HepG2 (cell line): ENCODE data around the gene MRPS21.

ENCODE experiments used
- ASH2L ChIP-seq: fragments of 300-600, 200-600 bp; sonication (generic); IDR thresholded peaks from 2 replicates; pipeline ENCODE4 v1.7.0; 2017; ENCODE audit warnings: low read depth, mild to moderate bottlenecking, moderate library complexity, mixed read lengths, low read length; ENCODE audit not compliant: insufficient read length
- BCL3 ChIP-seq: sonication (generic); formaldehyde crosslinking; IDR thresholded peaks from 2 replicates; pipeline ENCODE4 v1.5.1; 2020; ENCODE audit warnings: mild to moderate bottlenecking, missing genetic modification reagents, moderate library complexity
- CTCF ChIP-seq: sonication (generic); formaldehyde crosslinking; IDR thresholded peaks from 2 replicates; pipeline ENCODE4 v1.5.0; 2020; ENCODE audit warnings: mild to moderate bottlenecking, missing genetic modification reagents, moderate library complexity
- FOXC1 ChIP-seq: sonication (generic); formaldehyde crosslinking; IDR thresholded peaks from 2 replicates; pipeline ENCODE4 v1.8.0; 2022; ENCODE audit warnings: mild to moderate bottlenecking, missing genetic modification reagents, borderline replicate concordance
- FOXM1 ChIP-seq: sonication (generic); formaldehyde crosslinking; IDR thresholded peaks from 2 replicates; pipeline ENCODE4 v1.5.0; 2020; ENCODE audit warnings: missing genetic modification reagents
- MLX ChIP-seq: IDR thresholded peaks from 2 replicates; pipeline ENCODE4 v1.6.1; 2016
- POLR2A ChIP-seq, 2 experiments: IDR thresholded peaks; 2 replicates each; pipeline ENCODE4 v1.6.1; 2011; ENCODE audit warnings: low read depth in 2 of 2, low read length in 2 of 2, mild to moderate bottlenecking in 1 of 2, moderate library complexity in 1 of 2; ENCODE audit not compliant: insufficient read depth in 1 of 2
- TOE1 ChIP-seq: sonication (generic); formaldehyde crosslinking; IDR thresholded peaks from 2 replicates; pipeline ENCODE4 v1.4.0; 2020; ENCODE audit warnings: mild to moderate bottlenecking, missing genetic modification reagents
- ZBTB26 ChIP-seq: IDR thresholded peaks from 2 replicates; pipeline ENCODE4 v1.6.1; 2016; ENCODE audit warnings: missing compliant biosample characterization, missing genetic modification reagents, borderline replicate concordance
- ZFX ChIP-seq: sonication (generic); formaldehyde crosslinking; IDR thresholded peaks from 2 replicates; pipeline ENCODE4 v1.4.0; 2020; ENCODE audit warnings: mild to moderate bottlenecking, low read depth, missing genetic modification reagents, moderate library complexity
- ZNF709 ChIP-seq: sonication (generic); formaldehyde crosslinking; IDR thresholded peaks from 2 replicates; pipeline ENCODE4 v1.5.0; 2020; ENCODE audit warnings: mild to moderate bottlenecking, missing genetic modification reagents

- TF ChIP-seq CTCF = no peak
- no peak for TF ChIP-seq TOE1 (CRISPR knock-in tag)
- no peak for TF ChIP-seq ZFX (CRISPR knock-in tag)
- no peak for TF ChIP-seq ASH2L
- TF ChIP-seq BCL3 = no peak
- no peak for TF ChIP-seq ZBTB26 (CRISPR knock-in tag)
- TF ChIP-seq ZNF709 (CRISPR knock-in tag) = no peak
- TF ChIP-seq FOXM1 (CRISPR knock-in tag) = no peak
- TF ChIP-seq MLX = no peak
- TF ChIP-seq FOXC1 = no peak
- TF ChIP-seq POLR2A (IDR thresholded peaks at IDR 0.05; ENCODE audit: insufficient read depth in 1 of 2, low read depth in 2 of 2, low read length in 2 of 2) = no peak
Observed at GRCh38 chr1:150259217-150259616, 34.4 kb upstream of the MRPS21 start.
